ENCODE measurements around the gene GID4.

DNA sequence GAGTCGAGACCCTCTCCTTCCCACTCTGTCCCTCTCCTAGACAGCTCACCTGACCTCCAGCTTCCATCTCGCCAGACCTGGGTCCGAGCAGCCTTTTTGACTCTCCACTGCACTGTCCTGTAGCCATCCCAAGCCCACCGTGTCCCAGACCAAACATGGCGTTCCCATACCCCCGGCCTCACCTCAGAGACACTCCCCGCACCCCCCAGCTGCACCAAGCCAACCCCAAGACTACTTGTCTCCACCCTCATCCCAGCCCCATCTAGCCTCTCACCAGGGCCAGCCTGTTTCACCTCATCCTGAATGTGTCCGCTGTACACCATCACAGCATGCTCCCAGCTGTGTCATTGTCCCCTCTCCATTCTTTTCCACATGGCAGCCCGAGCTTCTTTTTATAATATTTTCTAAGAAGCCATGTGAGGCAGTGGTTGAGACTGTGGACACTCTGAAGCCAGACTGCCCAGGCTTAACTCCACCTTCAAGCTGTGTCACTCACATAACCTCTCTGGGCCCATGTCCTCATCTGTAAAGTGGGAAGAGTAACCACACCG is 70.8 kb downstream of the GID4 start:
- TF ChIP-seq, protein P1, sequence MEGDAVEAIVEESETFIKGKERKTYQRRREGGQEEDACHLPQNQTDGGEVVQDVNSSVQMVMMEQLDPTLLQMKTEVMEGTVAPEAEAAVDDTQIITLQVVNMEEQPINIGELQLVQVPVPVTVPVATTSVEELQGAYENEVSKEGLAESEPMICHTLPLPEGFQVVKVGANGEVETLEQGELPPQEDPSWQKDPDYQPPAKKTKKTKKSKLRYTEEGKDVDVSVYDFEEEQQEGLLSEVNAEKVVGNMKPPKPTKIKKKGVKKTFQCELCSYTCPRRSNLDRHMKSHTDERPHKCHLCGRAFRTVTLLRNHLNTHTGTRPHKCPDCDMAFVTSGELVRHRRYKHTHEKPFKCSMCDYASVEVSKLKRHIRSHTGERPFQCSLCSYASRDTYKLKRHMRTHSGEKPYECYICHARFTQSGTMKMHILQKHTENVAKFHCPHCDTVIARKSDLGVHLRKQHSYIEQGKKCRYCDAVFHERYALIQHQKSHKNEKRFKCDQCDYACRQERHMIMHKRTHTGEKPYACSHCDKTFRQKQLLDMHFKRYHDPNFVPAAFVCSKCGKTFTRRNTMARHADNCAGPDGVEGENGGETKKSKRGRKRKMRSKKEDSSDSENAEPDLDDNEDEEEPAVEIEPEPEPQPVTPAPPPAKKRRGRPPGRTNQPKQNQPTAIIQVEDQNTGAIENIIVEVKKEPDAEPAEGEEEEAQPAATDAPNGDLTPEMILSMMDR (IDR thresholded peaks at IDR 0.05) = no peak
- no peak for TF ChIP-seq POLR2A (IDR thresholded peaks at IDR 0.05)
